Measurements from ENCODE around the gene CNTN4.

DNA sequence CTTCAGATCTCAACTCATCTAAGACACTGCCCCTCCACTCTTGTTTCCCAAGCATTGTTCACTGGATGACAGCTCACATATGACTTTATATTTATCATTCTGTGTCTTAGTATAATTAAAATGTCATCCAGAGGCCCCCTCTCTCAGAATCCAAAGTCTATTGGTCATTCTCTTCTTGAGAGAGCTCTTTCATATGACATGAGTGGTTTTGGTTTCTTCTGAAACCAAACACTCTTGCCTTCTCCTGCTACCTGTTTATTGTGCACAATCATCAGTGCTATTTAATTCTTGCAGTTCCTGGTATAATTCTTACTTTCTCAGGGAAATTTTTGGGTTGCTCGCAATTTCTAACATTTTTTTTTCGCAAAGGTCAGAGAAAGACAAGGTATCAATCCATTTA, 762.0 kb downstream of the CNTN4 start:
- TF ChIP-seq, protein P1, sequence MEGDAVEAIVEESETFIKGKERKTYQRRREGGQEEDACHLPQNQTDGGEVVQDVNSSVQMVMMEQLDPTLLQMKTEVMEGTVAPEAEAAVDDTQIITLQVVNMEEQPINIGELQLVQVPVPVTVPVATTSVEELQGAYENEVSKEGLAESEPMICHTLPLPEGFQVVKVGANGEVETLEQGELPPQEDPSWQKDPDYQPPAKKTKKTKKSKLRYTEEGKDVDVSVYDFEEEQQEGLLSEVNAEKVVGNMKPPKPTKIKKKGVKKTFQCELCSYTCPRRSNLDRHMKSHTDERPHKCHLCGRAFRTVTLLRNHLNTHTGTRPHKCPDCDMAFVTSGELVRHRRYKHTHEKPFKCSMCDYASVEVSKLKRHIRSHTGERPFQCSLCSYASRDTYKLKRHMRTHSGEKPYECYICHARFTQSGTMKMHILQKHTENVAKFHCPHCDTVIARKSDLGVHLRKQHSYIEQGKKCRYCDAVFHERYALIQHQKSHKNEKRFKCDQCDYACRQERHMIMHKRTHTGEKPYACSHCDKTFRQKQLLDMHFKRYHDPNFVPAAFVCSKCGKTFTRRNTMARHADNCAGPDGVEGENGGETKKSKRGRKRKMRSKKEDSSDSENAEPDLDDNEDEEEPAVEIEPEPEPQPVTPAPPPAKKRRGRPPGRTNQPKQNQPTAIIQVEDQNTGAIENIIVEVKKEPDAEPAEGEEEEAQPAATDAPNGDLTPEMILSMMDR (IDR thresholded peaks at IDR 0.05; ENCODE audit: control extremely low read depth in 1 of 3, insufficient read depth in 1 of 3, low read depth in 1 of 3, low read length in 3 of 3): no peak
- TF ChIP-seq POLR2A (IDR thresholded peaks at IDR 0.05; ENCODE audit: control extremely low read depth in 1 of 2, low read depth in 2 of 2, low read length in 2 of 2) (no peak), HDAC6 (IDR thresholded peaks at IDR 0.05; ENCODE audit: low read depth, low read length) (no peak), CEBPB (IDR thresholded peaks at IDR 0.05; ENCODE audit: low read depth, low read length) (no peak), RAD21 (IDR thresholded peaks at IDR 0.05 in 1 of 2, conservative IDR thresholded peaks at IDR 0.05 in 1 of 2; ENCODE audit: low read depth in 2 of 2, low read length in 2 of 2) (no peak), BRCA1 (IDR thresholded peaks at IDR 0.05; ENCODE audit: low read depth, low read length) (no peak), SIN3A (conservative IDR thresholded peaks at IDR 0.05 in 1 of 2, IDR thresholded peaks at IDR 0.05 in 1 of 2; ENCODE audit: low read depth in 1 of 2, low read length in 2 of 2) (no peak), KDM1A (IDR thresholded peaks at IDR 0.05; ENCODE audit: borderline replicate concordance, low read length) (no peak), YY1 (IDR thresholded peaks at IDR 0.05; ENCODE audit: low read depth, low read length) (no peak), ZNF274 (IDR thresholded peaks at IDR 0.05; ENCODE audit: borderline replicate concordance, extremely low read depth, low read length) (no peak), E2F6 (IDR thresholded peaks at IDR 0.05) (no peak), SUZ12 (IDR thresholded peaks at IDR 0.05; ENCODE audit: low read length) (no peak), HDAC2 (IDR thresholded peaks at IDR 0.05; ENCODE audit: borderline replicate concordance in 1 of 2, low read depth in 2 of 2, low read length in 2 of 2) (no peak)
- TF ChIP-seq, protein P2, sequence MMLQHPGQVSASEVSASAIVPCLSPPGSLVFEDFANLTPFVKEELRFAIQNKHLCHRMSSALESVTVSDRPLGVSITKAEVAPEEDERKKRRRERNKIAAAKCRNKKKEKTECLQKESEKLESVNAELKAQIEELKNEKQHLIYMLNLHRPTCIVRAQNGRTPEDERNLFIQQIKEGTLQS (IDR thresholded peaks at IDR 0.05; ENCODE audit: insufficient read depth, low read depth, low read length): no peak
